ENCODE data around the gene TBCB. TPM values are rescaled to one million over a fixed set of nuclear protein-coding genes. Genes with fewer than 3 reads are reported as not detected.
"Not testable (repeated sequence)": the region's sequence is repeated elsewhere in the genome, so short reads cannot be mapped to it uniquely, and the experiment has no call there.

TBCB gene, protein sequence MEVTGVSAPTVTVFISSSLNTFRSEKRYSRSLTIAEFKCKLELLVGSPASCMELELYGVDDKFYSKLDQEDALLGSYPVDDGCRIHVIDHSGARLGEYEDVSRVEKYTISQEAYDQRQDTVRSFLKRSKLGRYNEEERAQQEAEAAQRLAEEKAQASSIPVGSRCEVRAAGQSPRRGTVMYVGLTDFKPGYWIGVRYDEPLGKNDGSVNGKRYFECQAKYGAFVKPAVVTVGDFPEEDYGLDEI
- 373 TPM for total RNA-seq

DNA sequence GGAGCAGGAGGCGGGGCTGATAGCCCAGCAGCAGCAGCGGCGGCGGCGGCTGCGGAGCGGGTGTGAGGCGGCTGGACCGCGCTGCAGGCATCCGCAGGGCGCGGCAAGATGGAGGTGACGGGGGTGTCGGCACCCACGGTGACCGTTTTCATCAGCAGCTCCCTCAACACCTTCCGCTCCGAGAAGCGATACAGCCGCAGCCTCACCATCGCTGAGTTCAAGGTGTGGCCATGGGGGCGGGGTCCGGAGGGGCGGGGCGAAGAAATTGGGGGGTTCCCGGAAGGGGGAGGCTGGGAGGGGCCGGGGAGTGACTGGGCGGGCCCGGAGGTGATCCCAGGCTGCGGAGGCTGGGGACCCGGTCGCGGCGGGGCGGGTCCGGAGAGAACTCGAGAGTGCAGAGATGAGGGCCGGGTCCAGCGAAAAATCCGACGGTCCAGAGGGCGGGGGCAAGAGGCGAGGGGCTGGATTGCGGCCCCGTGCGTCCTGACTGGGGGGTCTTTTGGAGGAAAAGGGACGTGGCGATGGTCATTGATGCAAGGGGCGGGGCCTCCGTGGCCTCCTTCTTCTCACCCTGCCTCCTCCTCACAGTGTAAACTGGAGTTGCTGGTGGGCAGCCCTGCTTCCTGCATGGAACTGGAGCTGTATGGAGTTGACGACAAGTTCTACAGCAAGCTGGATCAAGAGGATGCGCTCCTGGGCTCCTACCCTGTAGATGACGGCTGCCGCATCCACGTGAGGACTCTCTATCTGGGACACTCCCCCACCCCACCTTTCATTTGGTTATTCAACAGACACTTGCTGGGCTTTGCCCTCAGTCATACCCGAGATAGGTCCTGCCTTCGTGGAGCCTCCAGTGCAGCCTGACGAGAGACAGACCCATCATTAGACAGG is at the start of gene TBCB:
Gene TBCB (plus strand): TSS at position 16 of the 891 bp plus-strand sequence. CDS start 93 bp downstream, at position 109.
- DNase-seq: no peak

DNA sequence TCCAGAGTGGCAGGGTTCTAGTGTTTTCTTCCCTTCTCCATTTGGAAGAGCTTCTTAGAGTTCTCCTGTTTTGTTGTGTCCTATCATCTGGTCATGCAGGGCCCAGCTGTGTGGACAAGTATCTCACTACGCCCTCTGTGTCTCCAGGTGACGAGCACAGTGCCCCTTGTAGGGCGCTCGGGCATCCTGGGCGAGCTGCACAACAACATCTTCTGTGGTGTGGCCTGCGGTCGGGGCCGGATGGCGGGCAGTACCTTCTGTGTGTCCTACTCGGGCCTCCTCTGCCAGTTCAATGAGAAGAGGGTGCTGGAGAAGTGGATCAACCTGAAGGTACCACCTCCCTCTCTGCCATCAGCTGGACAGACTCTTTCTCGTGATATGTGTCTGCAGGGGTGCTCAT is 47.6 kb upstream of the TBCB start:
- no peak for DNase-seq

DNA sequence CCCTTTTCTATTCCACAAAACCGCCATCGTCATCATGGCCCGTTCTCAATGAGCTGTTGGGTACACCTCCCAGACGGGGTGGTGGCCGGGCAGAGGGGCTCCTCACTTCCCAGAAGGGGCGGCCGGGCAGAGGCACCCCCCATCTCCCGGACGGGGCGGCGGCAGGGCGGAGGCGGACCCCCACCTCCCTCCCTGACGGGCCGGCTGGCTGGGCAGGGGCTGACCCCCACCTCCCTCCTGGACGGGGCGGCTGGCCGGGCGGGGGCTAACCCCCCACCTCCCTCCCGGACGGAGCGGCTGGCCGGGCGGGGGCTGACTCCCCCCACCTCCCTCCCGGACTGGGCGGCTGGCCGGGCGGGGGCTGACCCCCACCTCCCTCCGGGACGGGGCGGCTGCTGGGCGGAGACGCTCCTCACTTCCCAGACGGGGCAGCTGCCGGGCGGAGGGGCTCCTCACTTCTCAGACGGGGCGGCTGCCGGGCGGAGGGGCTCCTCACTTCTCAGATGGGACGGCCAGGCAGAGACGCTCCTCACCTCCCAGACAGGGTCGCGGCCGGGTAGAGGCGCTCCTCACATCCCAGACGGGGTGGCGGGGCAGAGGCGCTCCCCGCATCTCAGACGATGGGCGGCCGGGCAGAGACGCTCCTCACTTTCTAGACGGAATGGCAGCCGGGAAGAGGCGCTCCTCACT is 46.3 kb upstream of the TBCB start:
- DNase-seq: not testable (repeated sequence)

- no peak for DNase-seq
Measured at GRCh38 chr19:36072081-36072480, 43.2 kb upstream of the TBCB start.

DNA sequence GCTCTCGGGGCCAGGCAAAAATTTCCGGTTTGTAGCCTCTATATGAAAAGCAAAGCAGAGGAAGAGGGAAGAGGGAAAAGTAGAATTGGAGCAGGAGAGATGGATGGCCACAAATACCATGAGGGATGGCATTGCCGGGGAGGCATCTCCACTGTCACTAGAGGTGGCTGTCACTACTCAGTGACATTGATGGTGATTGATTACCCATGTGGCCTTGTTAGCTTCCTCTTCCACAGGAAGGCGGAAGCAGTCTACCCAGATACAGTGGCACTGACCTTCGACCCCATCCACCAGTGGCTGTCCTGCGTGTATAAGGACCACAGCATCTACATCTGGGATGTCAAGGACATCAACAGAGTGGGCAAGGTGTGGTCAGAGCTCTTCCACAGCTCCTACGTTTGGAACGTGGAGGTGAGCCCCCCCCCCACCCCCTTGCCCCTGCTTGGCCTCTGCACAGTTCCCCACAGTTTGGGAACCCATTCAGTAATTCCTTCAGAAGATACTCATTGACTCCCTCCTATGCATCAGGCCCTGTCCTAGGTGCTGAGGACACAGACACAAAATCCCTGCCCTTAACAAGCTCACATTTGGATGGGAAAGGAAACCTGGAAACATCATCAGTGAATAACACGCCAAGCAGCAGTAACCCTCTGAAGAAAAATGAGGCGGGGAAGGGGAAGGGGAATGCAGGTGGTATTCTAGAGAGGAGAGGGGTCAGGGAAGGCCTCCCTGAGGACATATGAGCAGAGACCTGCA is 42.0 kb upstream of the TBCB start:
- DNase-seq: no peak

- no peak for DNase-seq
Measured at GRCh38 chr19:36079389-36079945, 35.8 kb upstream of the TBCB start.

DNA sequence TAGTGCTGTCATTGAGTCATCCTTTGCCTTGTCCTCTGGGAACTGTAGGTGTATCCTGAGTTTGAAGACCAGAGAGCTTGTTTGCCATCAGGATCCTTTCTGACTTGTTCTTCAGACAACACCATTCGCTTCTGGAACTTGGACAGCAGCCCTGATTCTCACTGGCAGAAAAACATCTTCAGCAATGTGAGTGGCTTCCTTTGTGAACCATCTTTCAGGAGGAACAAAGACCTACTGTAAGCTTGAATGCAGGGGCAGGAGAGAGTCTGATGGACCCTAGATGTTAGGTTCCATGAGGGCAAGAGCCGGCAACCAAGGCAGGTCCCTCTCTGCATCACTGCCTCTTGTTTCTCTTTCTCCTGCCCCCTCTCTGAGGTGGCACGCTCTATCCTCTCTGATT is 33.9 kb upstream of the TBCB start:
- peak; percentile 43 for DNase-seq

GRCh38 chr19:36081894-36082293 is 33.4 kb upstream of the TBCB start:
- no peak for DNase-seq

DNA sequence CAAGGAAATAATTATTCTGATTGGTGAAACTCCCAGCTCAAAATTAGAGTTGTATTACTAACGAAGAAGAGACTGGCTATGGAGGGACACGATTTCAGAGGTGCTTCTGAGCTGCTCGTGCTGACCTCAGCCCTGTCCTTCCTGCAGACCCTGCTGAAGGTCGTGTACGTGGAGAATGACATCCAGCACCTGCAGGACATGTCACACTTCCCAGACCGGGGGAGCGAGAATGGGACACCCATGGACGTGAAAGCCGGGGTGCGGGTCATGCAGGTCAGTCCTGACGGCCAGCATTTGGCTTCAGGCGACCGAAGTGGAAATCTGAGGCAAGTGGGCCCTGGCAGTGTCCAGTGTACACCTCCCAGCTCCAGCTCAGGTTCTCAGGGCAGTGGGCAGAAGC is 32.4 kb upstream of the TBCB start:
- DNase-seq: no peak

GRCh38 chr19:36084231-36085009 is 30.8 kb upstream of the TBCB start:
- no peak for DNase-seq

GRCh38 chr19:36086326-36086725 is 28.9 kb upstream of the TBCB start:
- DNase-seq: no peak

GRCh38 chr19:36089847-36090246 is 25.4 kb upstream of the TBCB start:
- no peak for DNase-seq

DNA sequence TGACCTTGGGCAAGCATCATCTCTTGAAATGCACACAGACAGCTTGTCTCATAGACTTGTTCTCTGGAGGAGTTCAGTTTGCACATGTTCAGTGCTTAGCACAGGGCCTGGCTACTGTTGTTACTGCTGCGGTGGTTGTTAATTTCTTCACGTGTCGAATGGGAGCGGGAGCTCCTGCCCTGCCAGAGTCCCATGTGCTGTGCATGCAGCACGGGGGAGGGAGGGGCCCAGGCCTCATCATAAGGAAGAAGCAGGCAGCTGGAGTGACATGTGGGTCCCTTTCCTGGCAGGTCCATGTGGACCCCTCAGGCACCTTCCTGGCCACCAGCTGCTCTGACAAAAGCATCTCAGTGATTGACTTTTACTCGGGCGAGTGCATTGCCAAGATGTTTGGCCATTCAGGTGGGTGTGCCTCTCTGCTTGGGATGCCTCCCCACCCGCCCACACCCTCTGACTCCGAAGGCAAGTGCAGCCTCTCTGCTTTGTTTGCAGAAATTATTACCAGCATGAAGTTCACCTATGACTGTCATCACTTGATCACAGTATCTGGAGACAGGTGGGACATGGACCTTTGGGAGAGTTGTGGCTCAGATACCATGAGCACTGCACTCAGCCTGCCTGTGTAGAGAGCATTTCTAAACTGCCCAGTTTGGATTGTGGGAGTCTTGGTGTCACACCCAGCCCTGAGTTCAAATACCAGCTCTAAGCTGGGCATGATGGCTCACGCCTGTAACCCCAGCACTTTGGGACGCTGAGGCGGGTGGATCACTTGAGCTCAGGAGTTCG is 24.2 kb upstream of the TBCB start:
- DNase-seq: no peak

DNA sequence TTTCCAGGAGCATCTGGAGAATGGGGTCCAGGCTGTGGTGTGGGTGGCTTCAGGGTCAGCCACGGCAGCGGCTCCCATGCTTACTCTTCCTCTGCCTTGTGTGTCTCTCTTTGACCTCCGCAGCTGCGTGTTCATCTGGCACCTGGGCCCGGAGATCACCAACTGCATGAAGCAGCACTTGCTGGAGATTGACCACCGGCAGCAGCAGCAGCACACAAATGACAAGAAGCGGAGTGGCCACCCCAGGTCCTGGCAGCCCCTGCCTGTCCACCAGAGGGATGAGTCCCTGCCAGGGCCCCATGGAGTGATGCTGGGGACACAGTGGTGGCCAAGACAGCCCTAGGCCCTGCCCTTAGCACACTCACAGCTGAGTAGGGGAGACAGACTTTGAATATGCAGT is 22.7 kb upstream of the TBCB start:
- DNase-seq: no peak

- no peak for DNase-seq
Measured at GRCh38 chr19:36093146-36093662, 22.1 kb upstream of the TBCB start.

DNA sequence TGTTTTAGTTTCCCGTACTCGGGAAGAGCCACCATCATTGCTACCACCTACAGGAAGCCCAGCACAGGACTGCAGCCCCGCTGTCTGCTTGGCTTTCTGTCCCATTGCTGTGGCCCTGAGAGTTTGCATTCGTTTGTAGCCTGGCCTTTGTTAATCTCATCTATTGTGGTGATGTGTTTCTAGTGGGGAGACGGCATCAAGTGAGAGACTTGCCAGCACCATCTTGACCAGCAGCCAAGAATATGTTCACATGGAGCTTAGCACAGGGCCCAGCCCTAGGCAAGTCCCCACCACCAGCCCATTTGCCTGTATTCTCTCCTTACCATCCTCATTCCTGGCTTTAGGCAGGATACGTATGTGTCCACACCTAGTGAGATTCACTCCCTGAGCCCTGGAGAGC is 21.6 kb upstream of the TBCB start:
- DNase-seq: peak; percentile 21

GRCh38 chr19:36097036-36097435 is 18.2 kb upstream of the TBCB start:
- peak; percentile 74 for DNase-seq

GRCh38 chr19:36099166-36099785 is 16.0 kb upstream of the TBCB start:
- DNase-seq: no peak

DNA sequence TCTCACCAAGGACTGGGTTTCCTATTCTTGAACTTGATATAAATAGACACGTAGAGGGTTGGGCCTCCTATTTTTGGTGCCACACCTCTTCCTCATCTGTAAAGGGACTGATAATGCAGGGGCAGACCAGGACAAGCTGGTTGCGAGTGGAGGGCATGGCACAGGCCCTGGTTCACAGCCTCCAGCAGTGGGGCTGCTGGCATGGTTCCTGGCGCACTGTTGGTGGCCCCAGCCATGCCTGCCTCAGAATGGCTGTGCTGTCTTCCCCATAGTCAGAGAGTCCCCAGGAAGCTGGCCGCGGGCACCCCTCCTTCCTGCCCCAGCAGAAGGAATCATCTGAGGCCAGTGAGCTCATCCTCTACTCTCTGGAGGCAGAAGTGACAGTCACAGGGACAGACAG is 14.8 kb upstream of the TBCB start:
- DNase-seq: no peak

All from occipital lobe (tissue), 2 donors.